ENCODE measurements around the gene SMIM21.
A peak's percentile ranks its signal among the peaks of the same experiment; 100 is the strongest.

Gene SMIM21

GRCh38 chr18:75427603-75428002, at the start of gene SMIM21:
Gene SMIM21, minus strand, starts transcription at chr18:75427703. Its CDS starts 140 bp downstream, at chr18:75427563.
- DNase-seq (ENCODE audit: extremely low read depth, low read depth), result no peak
- no peak within 1 kb of the TSS for H3K4me3 ChIP-seq (replicated peaks; ENCODE audit: low read depth, low read length)
- TF ChIP-seq, protein P1, sequence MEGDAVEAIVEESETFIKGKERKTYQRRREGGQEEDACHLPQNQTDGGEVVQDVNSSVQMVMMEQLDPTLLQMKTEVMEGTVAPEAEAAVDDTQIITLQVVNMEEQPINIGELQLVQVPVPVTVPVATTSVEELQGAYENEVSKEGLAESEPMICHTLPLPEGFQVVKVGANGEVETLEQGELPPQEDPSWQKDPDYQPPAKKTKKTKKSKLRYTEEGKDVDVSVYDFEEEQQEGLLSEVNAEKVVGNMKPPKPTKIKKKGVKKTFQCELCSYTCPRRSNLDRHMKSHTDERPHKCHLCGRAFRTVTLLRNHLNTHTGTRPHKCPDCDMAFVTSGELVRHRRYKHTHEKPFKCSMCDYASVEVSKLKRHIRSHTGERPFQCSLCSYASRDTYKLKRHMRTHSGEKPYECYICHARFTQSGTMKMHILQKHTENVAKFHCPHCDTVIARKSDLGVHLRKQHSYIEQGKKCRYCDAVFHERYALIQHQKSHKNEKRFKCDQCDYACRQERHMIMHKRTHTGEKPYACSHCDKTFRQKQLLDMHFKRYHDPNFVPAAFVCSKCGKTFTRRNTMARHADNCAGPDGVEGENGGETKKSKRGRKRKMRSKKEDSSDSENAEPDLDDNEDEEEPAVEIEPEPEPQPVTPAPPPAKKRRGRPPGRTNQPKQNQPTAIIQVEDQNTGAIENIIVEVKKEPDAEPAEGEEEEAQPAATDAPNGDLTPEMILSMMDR (IDR thresholded peaks at IDR 0.05; ENCODE audit: low read depth, low read length, missing control alignments), result no peak

- TF ChIP-seq, protein P1 (IDR thresholded peaks at IDR 0.05; ENCODE audit: low read depth, low read length, missing control alignments), result no peak
- no peak overlapping the region for H3K4me3 ChIP-seq (replicated peaks; ENCODE audit: low read depth, low read length)
- DNase-seq (ENCODE audit: extremely low read depth, low read depth), result peak; percentile 93
Measured at GRCh38 chr18:75475228-75475627, 47.7 kb upstream of the SMIM21 start.

DNA sequence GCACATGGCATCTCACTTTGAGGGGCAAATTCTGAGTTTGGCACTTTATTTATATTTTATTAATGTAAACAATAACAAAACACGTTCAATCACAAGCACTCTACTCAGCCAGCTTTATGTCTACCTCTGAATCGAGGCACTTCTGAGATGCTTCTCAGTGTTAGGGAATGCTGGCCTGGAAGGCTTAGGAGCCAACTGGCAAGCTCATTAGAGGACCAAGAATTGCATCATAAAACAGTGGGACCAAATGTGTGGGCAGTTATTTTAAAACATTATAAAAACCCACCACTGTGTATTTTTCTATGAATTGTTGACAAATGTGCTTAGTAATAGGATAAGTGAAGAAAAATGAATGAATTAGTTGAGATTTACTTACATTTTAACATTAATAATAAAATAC, 46.8 kb upstream of the SMIM21 start:
- H3K4me3 ChIP-seq (replicated peaks; ENCODE audit: low read depth, low read length), result no peak overlapping the region
- DNase-seq (ENCODE audit: extremely low read depth, low read depth), result no peak
- TF ChIP-seq, protein P1 (IDR thresholded peaks at IDR 0.05; ENCODE audit: low read depth, low read length, missing control alignments), result no peak

DNA sequence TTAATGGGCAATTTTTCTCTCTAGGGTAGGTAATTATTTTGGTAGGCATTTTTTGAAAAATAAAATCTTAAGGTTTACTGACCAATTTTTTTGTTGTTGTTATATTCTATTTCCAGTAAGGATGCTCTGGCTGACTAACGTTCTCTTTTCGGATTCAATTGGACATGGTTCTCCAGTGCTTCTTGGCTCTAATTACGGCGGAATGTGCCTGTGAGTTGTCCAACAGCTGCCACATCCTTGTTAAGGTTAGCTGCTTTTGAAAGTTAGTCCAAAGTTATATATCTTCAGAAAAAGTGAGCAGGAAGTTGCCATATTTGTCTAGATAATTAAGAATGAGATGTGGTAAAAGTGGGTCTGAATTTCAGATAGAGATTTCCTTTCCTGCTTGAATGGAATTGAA, 45.8 kb upstream of the SMIM21 start:
- DNase-seq (ENCODE audit: extremely low read depth, low read depth), result no peak
- TF ChIP-seq, protein P1 (IDR thresholded peaks at IDR 0.05; ENCODE audit: low read depth, low read length, missing control alignments), result no peak
- no peak overlapping the region for H3K4me3 ChIP-seq (replicated peaks; ENCODE audit: low read depth, low read length)

DNA sequence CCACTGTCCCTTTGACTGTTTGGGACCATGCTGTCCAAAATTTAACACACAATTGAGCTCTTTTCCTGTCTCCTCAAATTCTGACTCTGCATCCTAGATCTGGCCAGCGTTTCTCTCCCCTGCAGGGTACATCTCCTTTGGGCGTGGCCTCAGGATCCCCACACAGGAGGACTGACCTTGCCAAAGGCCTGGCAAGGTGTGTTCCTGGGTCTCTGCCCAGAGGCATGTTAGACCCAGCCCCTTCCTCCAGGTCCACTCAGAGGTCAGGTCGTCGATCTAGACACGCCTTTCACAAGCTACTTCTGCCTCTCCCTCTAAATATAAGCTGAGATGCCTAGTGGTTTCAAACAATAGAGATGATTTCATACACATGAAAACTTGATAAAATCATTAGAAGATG, 45.4 kb upstream of the SMIM21 start:
- no peak for DNase-seq (ENCODE audit: extremely low read depth, low read depth)
- TF ChIP-seq, protein P1 (IDR thresholded peaks at IDR 0.05; ENCODE audit: low read depth, low read length, missing control alignments), result no peak
- no peak overlapping the region for H3K4me3 ChIP-seq (replicated peaks; ENCODE audit: low read depth, low read length)

GRCh38 chr18:75472396-75472795, 44.9 kb upstream of the SMIM21 start:
- TF ChIP-seq, protein P1 (IDR thresholded peaks at IDR 0.05; ENCODE audit: low read depth, low read length, missing control alignments), result no peak
- H3K4me3 ChIP-seq (replicated peaks; ENCODE audit: low read depth, low read length), result no peak overlapping the region
- no peak for DNase-seq (ENCODE audit: extremely low read depth, low read depth)

GRCh38 chr18:75471850-75472249, 44.3 kb upstream of the SMIM21 start:
- H3K4me3 ChIP-seq (replicated peaks; ENCODE audit: low read depth, low read length), result no peak overlapping the region
- DNase-seq (ENCODE audit: extremely low read depth, low read depth), result no peak
- TF ChIP-seq, protein P1 (IDR thresholded peaks at IDR 0.05; ENCODE audit: low read depth, low read length, missing control alignments), result no peak
